GM23338 (cell line): ENCODE results near the gene PTPN7. TPM values are rescaled to one million over a fixed set of nuclear protein-coding genes. Genes with fewer than 3 reads are reported as not detected.

Source experiments
- ATAC-seq: fragments of 200-7000 bp; cut with Tn5 transposase; 3 replicates; pipeline ENCODE4 v1.9.1; 2020
- DNase-seq: peaks from one replicate; pipeline ENCODE4 v3.0.0-alpha.2; 2015; ENCODE audit warnings: low spot score
- H2AFZ ChIP-seq: fragments of 200-600 bp; sonication (generic); 2 replicates; pipeline ENCODE4 v1.8.0; 2016; ENCODE audit warnings: antibody characterized with exemption, mild to moderate bottlenecking, moderate library complexity
- H3F3A ChIP-seq: fragments of 200-600 bp; sonication (generic); replicated peaks from 2 replicates; pipeline ENCODE4 v1.8.0; 2017; ENCODE audit warnings: antibody characterized with exemption, mixed run types, low read depth
- H3K27ac ChIP-seq: fragments of 200-600 bp; sonication (generic); 2 replicates; pipeline ENCODE4 v1.6.1; 2016; ENCODE audit warnings: low read depth
- H3K27me3 ChIP-seq: fragments of 200-600 bp; sonication (generic); 2 replicates; pipeline ENCODE4 v1.8.0; 2016; ENCODE audit warnings: mild to moderate bottlenecking, mixed run types, moderate library complexity; ENCODE audit not compliant: insufficient read depth
- H3K36me3 ChIP-seq: fragments of 200-600 bp; sonication (generic); 2 replicates; pipeline ENCODE4 v1.8.0; 2016; ENCODE audit warnings: mild to moderate bottlenecking; ENCODE audit not compliant: insufficient read depth
- H3K4me1 ChIP-seq: fragments of 200-600 bp; sonication (generic); 2 replicates; pipeline ENCODE4 v1.8.0; 2016; ENCODE audit warnings: mild to moderate bottlenecking, moderate library complexity; ENCODE audit not compliant: insufficient read depth
- H3K4me2 ChIP-seq: fragments of 200-600 bp; sonication (generic); 2 replicates; pipeline ENCODE4 v1.7.1; 2017; ENCODE audit warnings: mixed run types
- H3K4me3 ChIP-seq: fragments of 200-600 bp; sonication (generic); 2 replicates; pipeline ENCODE4 v1.6.1; 2016; ENCODE audit warnings: mixed run types
- H3K79me2 ChIP-seq: fragments of 200-600 bp; sonication (generic); replicated peaks from 2 replicates; pipeline ENCODE4 v1.8.0; 2017; ENCODE audit warnings: mild to moderate bottlenecking; ENCODE audit not compliant: insufficient read depth
- H3K9me2 ChIP-seq: fragments of 200-600 bp; sonication (generic); 2 replicates; pipeline ENCODE4 v1.8.0; 2017; ENCODE audit not compliant: insufficient read depth
- H4K20me1 ChIP-seq: fragments of 200-600 bp; sonication (generic); replicated peaks from 2 replicates; pipeline ENCODE4 v1.8.0; 2017; ENCODE audit warnings: mild to moderate bottlenecking; ENCODE audit not compliant: insufficient read depth
- H3K27ac Mint-ChIP-seq: 2 replicates; pipeline ENCODE4 v1.8.0; 2020; ENCODE audit warnings: inconsistent platforms, mild to moderate bottlenecking, moderate library complexity, mixed read lengths
- H3K27me3 Mint-ChIP-seq: 3 replicates; pipeline ENCODE4 v1.8.0; 2022; ENCODE audit warnings: low read depth, mild to moderate bottlenecking, moderate library complexity, mixed read lengths, inconsistent platforms; ENCODE audit not compliant: insufficient read depth, poor library complexity
- H3K36me3 Mint-ChIP-seq: 3 replicates; pipeline ENCODE4 v1.8.0; 2021; ENCODE audit warnings: low read depth, mild to moderate bottlenecking, inconsistent platforms, moderate library complexity, mixed read lengths
- H3K4me1 Mint-ChIP-seq: 3 replicates; pipeline ENCODE4 v1.8.0; 2020; ENCODE audit warnings: mild to moderate bottlenecking, inconsistent platforms, mixed read lengths
- H3K4me3 Mint-ChIP-seq: 3 replicates; pipeline ENCODE4 v1.8.0; 2021; ENCODE audit warnings: moderate library complexity, mild to moderate bottlenecking, inconsistent platforms, mixed read lengths
- H3K9me3 Mint-ChIP-seq: 3 replicates; pipeline ENCODE4 v1.8.0; 2020; ENCODE audit warnings: moderate library complexity, mild to moderate bottlenecking, inconsistent platforms, mixed read lengths
- CREB1 ChIP-seq: fragments of 250-450 bp; sonication (Bioruptor Pico); IDR thresholded peaks from 2 replicates; pipeline ENCODE4 v1.5.0; 2020; ENCODE audit warnings: low read depth, mild to moderate bottlenecking, moderate library complexity
- EZH2 ChIP-seq: fragments of 200-600 bp; sonication (generic); IDR thresholded peaks from one replicate; pipeline ENCODE4 v1.8.0; 2017; ENCODE audit warnings: antibody characterized with exemption, mild to moderate bottlenecking, low read depth; ENCODE audit not compliant: unreplicated experiment
- EZH2phosphoT487 ChIP-seq: fragments of 200-600 bp; sonication (generic); IDR thresholded peaks from one replicate; pipeline ENCODE4 v1.8.1; 2018; ENCODE audit warnings: antibody characterized with exemption; ENCODE audit not compliant: unreplicated experiment
- JUNB ChIP-seq: IDR thresholded peaks from one replicate; pipeline ENCODE4 v1.6.1; 2016; ENCODE audit warnings: antibody characterized with exemption; ENCODE audit not compliant: unreplicated experiment
- STAT1 ChIP-seq: IDR thresholded peaks from one replicate; pipeline ENCODE4 v1.6.1; 2016; ENCODE audit warnings: antibody characterized with exemption; ENCODE audit not compliant: unreplicated experiment
- ZNF114 ChIP-seq: fragments of 250-450 bp; sonication (Bioruptor Pico); IDR thresholded peaks from 2 replicates; pipeline ENCODE4 v1.5.0; 2020; ENCODE audit warnings: mild to moderate bottlenecking, moderate library complexity
- polyA plus RNA-seq: library from polyadenylated mRNA; unstranded; fragments of >200 nt; fragmentation: Nextera tagmentation; extraction: Ambion mirVana; gene quantifications from 2 replicates; pipeline ENCODE4 v1.2.1, GENCODE V29; 2016
- total RNA-seq: library from RNA; depleted of rRNA; stranded (reverse); fragments of >200 nt; shearing (Covaris generic); gene quantifications from 2 replicates; pipeline ENCODE4 v1.2.3, GENCODE V29; 2014
- TF ChIP-seq, protein P1 (sequence below): IDR thresholded peaks from 2 replicates; pipeline ENCODE4 v1.6.1; 2016; ENCODE audit warnings: antibody characterized with exemption
- TF ChIP-seq, protein P2 (sequence below): fragments of 250-450 bp; sonication (Bioruptor Pico); IDR thresholded peaks from 2 replicates; pipeline ENCODE4 v1.5.0; 2020; ENCODE audit warnings: mild to moderate bottlenecking, moderate library complexity
- TF ChIP-seq, protein P3 (sequence below), 2 experiments: fragments of 200-600 bp in 1 of 2; sonication (generic) in 1 of 2; conservative IDR thresholded peaks; 2 replicates each; pipeline versions ENCODE4 v1.5.1 to v1.6.1; 2016 to 2017; ENCODE audit warnings: antibody characterized with exemption in 2 of 2, low read depth in 2 of 2, mild to moderate bottlenecking in 2 of 2, moderate library complexity in 1 of 2

Gene PTPN7
- total and polyA plus RNA-seq, 2 experiments from 2014 or later = not detected

DNA sequence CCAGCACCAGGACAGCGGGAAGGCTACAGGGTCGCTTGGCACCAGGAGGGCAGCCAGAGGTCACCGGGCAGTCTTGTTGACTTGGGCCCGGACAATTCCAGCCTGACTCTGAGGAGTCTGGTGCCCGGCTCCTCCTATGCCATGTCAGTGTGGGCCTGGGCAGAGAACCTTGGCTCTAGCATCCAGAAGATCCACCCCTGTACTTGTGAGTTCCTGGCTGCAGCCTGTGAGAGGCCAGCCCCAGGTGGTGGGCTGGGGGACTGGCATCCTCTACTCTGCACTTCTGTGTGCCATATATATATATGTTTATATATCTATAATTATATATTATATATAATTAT is 11.6 kb upstream of the PTPN7 start (continued):
- TF ChIP-seq, protein P1, sequence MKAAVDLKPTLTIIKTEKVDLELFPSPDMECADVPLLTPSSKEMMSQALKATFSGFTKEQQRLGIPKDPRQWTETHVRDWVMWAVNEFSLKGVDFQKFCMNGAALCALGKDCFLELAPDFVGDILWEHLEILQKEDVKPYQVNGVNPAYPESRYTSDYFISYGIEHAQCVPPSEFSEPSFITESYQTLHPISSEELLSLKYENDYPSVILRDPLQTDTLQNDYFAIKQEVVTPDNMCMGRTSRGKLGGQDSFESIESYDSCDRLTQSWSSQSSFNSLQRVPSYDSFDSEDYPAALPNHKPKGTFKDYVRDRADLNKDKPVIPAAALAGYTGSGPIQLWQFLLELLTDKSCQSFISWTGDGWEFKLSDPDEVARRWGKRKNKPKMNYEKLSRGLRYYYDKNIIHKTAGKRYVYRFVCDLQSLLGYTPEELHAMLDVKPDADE = no peak
- TF ChIP-seq, protein P2, sequence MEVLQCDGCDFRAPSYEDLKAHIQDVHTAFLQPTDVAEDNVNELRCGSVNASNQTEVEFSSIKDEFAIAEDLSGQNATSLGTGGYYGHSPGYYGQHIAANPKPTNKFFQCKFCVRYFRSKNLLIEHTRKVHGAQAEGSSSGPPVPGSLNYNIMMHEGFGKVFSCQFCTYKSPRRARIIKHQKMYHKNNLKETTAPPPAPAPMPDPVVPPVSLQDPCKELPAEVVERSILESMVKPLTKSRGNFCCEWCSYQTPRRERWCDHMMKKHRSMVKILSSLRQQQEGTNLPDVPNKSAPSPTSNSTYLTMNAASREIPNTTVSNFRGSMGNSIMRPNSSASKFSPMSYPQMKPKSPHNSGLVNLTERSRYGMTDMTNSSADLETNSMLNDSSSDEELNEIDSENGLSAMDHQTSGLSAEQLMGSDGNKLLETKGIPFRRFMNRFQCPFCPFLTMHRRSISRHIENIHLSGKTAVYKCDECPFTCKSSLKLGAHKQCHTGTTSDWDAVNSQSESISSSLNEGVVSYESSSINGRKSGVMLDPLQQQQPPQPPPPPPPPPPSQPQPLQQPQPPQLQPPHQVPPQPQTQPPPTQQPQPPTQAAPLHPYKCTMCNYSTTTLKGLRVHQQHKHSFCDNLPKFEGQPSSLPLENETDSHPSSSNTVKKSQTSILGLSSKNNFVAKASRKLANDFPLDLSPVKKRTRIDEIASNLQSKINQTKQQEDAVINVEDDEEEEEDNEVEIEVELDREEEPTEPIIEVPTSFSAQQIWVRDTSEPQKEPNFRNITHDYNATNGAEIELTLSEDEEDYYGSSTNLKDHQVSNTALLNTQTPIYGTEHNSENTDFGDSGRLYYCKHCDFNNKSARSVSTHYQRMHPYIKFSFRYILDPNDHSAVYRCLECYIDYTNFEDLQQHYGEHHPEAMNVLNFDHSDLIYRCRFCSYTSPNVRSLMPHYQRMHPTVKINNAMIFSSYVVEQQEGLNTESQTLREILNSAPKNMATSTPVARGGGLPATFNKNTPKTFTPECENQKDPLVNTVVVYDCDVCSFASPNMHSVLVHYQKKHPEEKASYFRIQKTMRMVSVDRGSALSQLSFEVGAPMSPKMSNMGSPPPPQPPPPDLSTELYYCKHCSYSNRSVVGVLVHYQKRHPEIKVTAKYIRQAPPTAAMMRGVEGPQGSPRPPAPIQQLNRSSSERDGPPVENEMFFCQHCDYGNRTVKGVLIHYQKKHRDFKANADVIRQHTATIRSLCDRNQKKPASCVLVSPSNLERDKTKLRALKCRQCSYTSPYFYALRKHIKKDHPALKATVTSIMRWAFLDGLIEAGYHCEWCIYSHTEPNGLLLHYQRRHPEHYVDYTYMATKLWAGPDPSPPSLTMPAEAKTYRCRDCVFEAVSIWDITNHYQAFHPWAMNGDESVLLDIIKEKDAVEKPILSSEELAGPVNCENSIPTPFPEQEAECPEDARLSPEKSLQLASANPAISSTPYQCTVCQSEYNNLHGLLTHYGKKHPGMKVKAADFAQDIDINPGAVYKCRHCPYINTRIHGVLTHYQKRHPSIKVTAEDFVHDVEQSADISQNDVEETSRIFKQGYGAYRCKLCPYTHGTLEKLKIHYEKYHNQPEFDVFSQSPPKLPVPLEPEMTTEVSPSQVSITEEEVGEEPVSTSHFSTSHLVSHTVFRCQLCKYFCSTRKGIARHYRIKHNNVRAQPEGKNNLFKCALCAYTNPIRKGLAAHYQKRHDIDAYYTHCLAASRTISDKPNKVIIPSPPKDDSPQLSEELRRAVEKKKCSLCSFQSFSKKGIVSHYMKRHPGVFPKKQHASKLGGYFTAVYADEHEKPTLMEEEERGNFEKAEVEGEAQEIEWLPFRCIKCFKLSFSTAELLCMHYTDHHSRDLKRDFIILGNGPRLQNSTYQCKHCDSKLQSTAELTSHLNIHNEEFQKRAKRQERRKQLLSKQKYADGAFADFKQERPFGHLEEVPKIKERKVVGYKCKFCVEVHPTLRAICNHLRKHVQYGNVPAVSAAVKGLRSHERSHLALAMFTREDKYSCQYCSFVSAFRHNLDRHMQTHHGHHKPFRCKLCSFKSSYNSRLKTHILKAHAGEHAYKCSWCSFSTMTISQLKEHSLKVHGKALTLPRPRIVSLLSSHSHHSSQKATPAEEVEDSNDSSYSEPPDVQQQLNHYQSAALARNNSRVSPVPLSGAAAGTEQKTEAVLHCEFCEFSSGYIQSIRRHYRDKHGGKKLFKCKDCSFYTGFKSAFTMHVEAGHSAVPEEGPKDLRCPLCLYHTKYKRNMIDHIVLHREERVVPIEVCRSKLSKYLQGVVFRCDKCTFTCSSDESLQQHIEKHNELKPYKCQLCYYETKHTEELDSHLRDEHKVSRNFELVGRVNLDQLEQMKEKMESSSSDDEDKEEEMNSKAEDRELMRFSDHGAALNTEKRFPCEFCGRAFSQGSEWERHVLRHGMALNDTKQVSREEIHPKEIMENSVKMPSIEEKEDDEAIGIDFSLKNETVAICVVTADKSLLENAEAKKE = no peak
- TF ChIP-seq EZH2phosphoT487 = no peak

DNA sequence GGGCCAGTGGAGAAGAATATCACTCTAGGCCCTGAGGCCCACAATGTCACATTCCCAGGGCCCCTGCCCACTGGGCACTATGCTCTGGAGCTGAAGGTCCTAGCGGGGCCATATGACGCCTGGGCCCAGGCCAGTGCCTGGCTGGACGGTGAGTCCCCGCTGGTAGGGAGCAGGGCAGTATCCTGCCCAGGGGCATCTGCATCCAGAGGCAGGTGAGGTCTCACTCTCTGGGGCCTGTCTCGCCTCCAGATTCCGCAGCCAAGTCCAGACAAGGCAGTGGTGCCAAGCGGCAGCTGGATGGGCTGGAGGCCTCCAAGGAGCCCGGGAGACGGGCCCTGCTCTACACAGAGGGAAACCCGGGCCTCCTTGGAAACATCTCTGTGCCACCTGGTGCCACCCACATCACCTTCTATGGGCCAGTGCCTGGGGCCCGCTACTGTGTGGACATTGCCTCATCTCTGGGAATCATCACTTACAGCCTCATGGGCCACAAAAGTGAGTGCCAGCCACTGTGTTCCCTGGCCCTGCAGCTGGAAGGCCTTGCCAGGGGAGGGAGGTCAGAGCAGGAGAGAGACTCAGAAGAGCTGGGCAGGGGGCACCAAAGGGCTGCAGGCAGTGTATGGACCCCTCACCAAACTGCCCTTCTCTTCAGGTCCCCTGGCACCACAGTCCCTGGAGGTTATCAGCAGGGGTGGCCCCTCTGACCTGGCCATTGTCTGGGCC is 11.1 kb upstream of the PTPN7 start:
- Mint-ChIP-seq H3K4me1 (peaks cover 14% of the 10 kb centered on the region), H3K4me3 (no peak overlapping the region), H3K9me3 (no peaks in the 10 kb centered on the region), H3K36me3 (no peaks in the 10 kb centered on the region), H3K27ac (no peak overlapping the region), H3K27me3 (peaks cover 14% of the 10 kb centered on the region)
- no peaks in the 10 kb centered on the region for H3F3A ChIP-seq
- H3K27me3 ChIP-seq = no peaks in the 10 kb centered on the region
- H3K4me2 ChIP-seq = no peak overlapping the region
- TF ChIP-seq CREB1 = no peak
- TF ChIP-seq JUNB = no peak
- TF ChIP-seq EZH2 = no peak
- TF ChIP-seq, protein P1 = no peak
- no peak for TF ChIP-seq ZNF114 (CRISPR knock-in tag)
- no peak for TF ChIP-seq STAT1
- TF ChIP-seq, protein P3, sequence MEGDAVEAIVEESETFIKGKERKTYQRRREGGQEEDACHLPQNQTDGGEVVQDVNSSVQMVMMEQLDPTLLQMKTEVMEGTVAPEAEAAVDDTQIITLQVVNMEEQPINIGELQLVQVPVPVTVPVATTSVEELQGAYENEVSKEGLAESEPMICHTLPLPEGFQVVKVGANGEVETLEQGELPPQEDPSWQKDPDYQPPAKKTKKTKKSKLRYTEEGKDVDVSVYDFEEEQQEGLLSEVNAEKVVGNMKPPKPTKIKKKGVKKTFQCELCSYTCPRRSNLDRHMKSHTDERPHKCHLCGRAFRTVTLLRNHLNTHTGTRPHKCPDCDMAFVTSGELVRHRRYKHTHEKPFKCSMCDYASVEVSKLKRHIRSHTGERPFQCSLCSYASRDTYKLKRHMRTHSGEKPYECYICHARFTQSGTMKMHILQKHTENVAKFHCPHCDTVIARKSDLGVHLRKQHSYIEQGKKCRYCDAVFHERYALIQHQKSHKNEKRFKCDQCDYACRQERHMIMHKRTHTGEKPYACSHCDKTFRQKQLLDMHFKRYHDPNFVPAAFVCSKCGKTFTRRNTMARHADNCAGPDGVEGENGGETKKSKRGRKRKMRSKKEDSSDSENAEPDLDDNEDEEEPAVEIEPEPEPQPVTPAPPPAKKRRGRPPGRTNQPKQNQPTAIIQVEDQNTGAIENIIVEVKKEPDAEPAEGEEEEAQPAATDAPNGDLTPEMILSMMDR (conservative IDR thresholded peaks at IDR 0.05; ENCODE audit: low read depth in 2 of 2) = no peak
- H3K36me3 ChIP-seq = no peaks in the 10 kb centered on the region
- no peaks in the 10 kb centered on the region for H3K9me2 ChIP-seq
- H3K4me1 ChIP-seq = no peaks in the 10 kb centered on the region
- DNase-seq (no peak), ATAC-seq (no peak)
- no peak overlapping the region for H3K27ac ChIP-seq
- H4K20me1 ChIP-seq = no peaks in the 10 kb centered on the region
- H3K79me2 ChIP-seq = no peaks in the 10 kb centered on the region
- no peak overlapping the region for H2AFZ ChIP-seq
- no peak overlapping the region for H3K4me3 ChIP-seq
